ENCODE results near the gene COQ8B. TPM values are rescaled to one million over a fixed set of nuclear protein-coding genes. Genes with fewer than 3 reads are reported as not detected.
A peak's percentile ranks its signal among the peaks of the same experiment; 100 is the strongest.

The COQ8B gene
- total RNA-seq, 1 experiment from 2014 or later, result 62.9 TPM

DNA sequence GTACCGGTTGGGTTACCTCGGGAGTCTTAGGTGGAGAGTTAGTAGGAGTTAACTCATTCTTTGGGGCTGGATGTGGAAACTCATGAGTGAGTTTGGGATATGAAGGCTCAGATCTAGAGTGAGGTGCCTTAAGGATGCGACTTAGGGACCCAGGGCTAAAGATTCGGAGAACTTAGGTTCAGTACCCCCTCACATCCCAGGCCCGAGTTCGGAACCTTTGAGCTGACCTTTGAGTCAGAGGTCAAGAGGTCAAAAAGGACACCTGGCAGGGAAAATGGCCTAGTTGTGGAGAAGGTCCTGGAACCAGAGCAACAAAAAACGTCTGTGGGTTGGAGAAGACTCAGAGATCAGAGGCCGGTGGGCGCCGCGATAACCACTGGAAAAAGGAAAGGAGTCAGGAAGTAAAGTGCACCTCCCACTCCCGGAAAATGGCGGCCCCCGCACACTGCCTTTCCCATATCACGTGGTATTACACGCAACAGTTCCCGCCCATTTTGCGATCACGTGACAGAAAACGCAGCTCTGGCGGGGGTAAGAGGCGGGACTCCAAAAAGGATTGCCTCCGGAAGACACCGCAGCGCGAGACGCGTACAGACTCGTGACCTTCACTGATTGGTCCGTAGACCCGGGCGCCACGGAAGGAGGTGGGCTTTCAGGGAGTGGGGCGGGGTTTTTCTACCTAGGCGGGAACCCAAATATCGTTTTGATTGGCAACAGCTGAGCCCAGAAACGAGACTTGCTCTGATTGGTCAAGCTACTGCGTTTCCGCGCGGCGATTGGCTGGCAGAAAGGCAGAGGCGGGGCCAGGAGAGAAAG is 33.6 kb upstream of the COQ8B start, which contains the start of gene ACTMAP (continued):
- TF ChIP-seq ZNF219 (CRISPR knock-in tag; IDR thresholded peaks at IDR 0.05; ENCODE audit: borderline replicate concordance) (no peak), OVOL2 (CRISPR knock-in tag; IDR thresholded peaks at IDR 0.05; ENCODE audit: borderline replicate concordance) (no peak), ZNF416 (CRISPR knock-in tag; IDR thresholded peaks at IDR 0.05) (no peak), EMX1 (CRISPR knock-in tag; IDR thresholded peaks at IDR 0.05) (no peak), GABPB1 (CRISPR knock-in tag; IDR thresholded peaks at IDR 0.05) (peak; percentile 35; the same call in 1 of the 2 replicates), ZNF423 (CRISPR knock-in tag; IDR thresholded peaks at IDR 0.05) (no peak), JUN (CRISPR knock-in tag; IDR thresholded peaks at IDR 0.05) (no peak), CBFB (CRISPR knock-in tag; IDR thresholded peaks at IDR 0.05; ENCODE audit: low read depth) (no peak), NR3C1 (CRISPR knock-in tag; conservative IDR thresholded peaks at IDR 0.05; ENCODE audit: low read depth) (no peak)
- TF ChIP-seq, protein P1, sequence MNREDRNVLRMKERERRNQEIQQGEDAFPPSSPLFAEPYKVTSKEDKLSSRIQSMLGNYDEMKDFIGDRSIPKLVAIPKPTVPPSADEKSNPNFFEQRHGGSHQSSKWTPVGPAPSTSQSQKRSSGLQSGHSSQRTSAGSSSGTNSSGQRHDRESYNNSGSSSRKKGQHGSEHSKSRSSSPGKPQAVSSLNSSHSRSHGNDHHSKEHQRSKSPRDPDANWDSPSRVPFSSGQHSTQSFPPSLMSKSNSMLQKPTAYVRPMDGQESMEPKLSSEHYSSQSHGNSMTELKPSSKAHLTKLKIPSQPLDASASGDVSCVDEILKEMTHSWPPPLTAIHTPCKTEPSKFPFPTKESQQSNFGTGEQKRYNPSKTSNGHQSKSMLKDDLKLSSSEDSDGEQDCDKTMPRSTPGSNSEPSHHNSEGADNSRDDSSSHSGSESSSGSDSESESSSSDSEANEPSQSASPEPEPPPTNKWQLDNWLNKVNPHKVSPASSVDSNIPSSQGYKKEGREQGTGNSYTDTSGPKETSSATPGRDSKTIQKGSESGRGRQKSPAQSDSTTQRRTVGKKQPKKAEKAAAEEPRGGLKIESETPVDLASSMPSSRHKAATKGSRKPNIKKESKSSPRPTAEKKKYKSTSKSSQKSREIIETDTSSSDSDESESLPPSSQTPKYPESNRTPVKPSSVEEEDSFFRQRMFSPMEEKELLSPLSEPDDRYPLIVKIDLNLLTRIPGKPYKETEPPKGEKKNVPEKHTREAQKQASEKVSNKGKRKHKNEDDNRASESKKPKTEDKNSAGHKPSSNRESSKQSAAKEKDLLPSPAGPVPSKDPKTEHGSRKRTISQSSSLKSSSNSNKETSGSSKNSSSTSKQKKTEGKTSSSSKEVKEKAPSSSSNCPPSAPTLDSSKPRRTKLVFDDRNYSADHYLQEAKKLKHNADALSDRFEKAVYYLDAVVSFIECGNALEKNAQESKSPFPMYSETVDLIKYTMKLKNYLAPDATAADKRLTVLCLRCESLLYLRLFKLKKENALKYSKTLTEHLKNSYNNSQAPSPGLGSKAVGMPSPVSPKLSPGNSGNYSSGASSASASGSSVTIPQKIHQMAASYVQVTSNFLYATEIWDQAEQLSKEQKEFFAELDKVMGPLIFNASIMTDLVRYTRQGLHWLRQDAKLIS (CRISPR knock-in tag; IDR thresholded peaks at IDR 0.05; ENCODE audit: borderline replicate concordance), result no peak

DNA sequence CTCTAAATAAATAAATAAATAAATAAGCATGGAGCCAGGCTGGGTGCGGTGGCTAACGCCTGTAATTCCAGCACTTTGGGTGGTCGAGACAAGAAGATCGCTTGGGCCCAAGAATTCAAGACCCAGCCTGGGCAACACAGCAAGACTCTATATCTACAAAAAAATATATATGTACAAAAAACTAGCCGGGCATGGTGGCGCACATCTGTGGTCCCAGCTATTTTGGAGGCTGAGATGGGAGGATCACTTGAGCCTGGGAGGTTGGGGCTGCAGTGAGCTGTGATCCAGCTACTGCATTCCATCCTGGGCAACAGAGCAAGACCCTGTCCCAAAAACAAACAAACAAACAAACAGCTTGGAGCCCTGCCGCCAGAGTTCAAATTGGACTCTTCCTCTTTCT is 30.9 kb upstream of the COQ8B start:
- ChIA-PET POLR2A (no interaction called here), CTCF (interaction anchor here (1.0 kb wide), 1 partner anchor 51 kb away, joined by 3 read pairs; no protein-coding TSS in a partner anchor)
- no peak overlapping the region for H3K4me3 Mint-ChIP-seq
- H3K9me3 Mint-ChIP-seq, result no peaks in the 10 kb centered on the region
- ATAC-seq, result no peak
- H3K36me3 Mint-ChIP-seq, result peaks cover 16% of the 10 kb centered on the region
- no peak overlapping the region for H3K27ac Mint-ChIP-seq
- no peaks in the 10 kb centered on the region for H3K27me3 Mint-ChIP-seq (ENCODE audit: low read depth)
- DNase-seq (ENCODE audit: low spot score), result no peak
- peaks cover 31% of the 10 kb centered on the region for H3K4me1 Mint-ChIP-seq
- TF ChIP-seq SP1 (CRISPR knock-in tag; conservative IDR thresholded peaks at IDR 0.05) (no peak), JUN (CRISPR knock-in tag; IDR thresholded peaks at IDR 0.05) (no peak), ELF4 (CRISPR knock-in tag; IDR thresholded peaks at IDR 0.05; ENCODE audit: low read depth) (no peak), CREB1 (CRISPR knock-in tag; IDR thresholded peaks at IDR 0.05) (no peak), JAZF1 (CRISPR knock-in tag; IDR thresholded peaks at IDR 0.05) (no peak)
- TF ChIP-seq, protein P2, sequence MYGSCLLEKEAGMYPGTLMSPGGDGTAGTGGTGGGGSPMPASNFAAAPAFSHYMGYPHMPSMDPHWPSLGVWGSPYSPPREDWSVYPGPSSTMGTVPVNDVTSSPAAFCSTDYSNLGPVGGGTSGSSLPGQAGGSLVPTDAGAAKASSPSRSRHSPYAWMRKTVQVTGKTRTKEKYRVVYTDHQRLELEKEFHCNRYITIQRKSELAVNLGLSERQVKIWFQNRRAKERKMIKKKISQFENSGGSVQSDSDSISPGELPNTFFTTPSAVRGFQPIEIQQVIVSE (CRISPR knock-in tag; IDR thresholded peaks at IDR 0.05; ENCODE audit: borderline replicate concordance), result no peak
- TF ChIP-seq, protein P3, sequence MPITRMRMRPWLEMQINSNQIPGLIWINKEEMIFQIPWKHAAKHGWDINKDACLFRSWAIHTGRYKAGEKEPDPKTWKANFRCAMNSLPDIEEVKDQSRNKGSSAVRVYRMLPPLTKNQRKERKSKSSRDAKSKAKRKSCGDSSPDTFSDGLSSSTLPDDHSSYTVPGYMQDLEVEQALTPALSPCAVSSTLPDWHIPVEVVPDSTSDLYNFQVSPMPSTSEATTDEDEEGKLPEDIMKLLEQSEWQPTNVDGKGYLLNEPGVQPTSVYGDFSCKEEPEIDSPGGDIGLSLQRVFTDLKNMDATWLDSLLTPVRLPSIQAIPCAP (CRISPR knock-in tag; IDR thresholded peaks at IDR 0.05), result no peak
- TF ChIP-seq, protein P4, sequence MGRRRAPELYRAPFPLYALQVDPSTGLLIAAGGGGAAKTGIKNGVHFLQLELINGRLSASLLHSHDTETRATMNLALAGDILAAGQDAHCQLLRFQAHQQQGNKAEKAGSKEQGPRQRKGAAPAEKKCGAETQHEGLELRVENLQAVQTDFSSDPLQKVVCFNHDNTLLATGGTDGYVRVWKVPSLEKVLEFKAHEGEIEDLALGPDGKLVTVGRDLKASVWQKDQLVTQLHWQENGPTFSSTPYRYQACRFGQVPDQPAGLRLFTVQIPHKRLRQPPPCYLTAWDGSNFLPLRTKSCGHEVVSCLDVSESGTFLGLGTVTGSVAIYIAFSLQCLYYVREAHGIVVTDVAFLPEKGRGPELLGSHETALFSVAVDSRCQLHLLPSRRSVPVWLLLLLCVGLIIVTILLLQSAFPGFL (CRISPR knock-in tag; IDR thresholded peaks at IDR 0.05; ENCODE audit: borderline replicate concordance), result no peak
- TF ChIP-seq, protein P5, sequence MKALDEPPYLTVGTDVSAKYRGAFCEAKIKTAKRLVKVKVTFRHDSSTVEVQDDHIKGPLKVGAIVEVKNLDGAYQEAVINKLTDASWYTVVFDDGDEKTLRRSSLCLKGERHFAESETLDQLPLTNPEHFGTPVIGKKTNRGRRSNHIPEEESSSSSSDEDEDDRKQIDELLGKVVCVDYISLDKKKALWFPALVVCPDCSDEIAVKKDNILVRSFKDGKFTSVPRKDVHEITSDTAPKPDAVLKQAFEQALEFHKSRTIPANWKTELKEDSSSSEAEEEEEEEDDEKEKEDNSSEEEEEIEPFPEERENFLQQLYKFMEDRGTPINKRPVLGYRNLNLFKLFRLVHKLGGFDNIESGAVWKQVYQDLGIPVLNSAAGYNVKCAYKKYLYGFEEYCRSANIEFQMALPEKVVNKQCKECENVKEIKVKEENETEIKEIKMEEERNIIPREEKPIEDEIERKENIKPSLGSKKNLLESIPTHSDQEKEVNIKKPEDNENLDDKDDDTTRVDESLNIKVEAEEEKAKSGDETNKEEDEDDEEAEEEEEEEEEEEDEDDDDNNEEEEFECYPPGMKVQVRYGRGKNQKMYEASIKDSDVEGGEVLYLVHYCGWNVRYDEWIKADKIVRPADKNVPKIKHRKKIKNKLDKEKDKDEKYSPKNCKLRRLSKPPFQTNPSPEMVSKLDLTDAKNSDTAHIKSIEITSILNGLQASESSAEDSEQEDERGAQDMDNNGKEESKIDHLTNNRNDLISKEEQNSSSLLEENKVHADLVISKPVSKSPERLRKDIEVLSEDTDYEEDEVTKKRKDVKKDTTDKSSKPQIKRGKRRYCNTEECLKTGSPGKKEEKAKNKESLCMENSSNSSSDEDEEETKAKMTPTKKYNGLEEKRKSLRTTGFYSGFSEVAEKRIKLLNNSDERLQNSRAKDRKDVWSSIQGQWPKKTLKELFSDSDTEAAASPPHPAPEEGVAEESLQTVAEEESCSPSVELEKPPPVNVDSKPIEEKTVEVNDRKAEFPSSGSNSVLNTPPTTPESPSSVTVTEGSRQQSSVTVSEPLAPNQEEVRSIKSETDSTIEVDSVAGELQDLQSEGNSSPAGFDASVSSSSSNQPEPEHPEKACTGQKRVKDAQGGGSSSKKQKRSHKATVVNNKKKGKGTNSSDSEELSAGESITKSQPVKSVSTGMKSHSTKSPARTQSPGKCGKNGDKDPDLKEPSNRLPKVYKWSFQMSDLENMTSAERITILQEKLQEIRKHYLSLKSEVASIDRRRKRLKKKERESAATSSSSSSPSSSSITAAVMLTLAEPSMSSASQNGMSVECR (CRISPR knock-in tag; IDR thresholded peaks at IDR 0.05; ENCODE audit: borderline replicate concordance), result no peak
- TF ChIP-seq, protein P6, sequence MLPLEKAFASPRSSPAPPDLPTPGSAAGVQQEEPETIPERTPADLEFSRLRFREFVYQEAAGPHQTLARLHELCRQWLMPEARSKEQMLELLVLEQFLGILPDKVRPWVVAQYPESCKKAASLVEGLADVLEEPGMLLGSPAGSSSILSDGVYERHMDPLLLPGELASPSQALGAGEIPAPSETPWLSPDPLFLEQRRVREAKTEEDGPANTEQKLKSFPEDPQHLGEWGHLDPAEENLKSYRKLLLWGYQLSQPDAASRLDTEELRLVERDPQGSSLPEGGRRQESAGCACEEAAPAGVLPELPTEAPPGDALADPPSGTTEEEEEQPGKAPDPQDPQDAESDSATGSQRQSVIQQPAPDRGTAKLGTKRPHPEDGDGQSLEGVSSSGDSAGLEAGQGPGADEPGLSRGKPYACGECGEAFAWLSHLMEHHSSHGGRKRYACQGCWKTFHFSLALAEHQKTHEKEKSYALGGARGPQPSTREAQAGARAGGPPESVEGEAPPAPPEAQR (CRISPR knock-in tag; IDR thresholded peaks at IDR 0.05), result no peak

All from WTC11 (cell line).